Stimulated activated CD4-positive, alpha-beta T cell treated with anti-CD3 and anti-CD28 coated beads, TNF-alpha, amount 100 ng/mL, for 24 hours (primary cell): ENCODE results near the gene MSI2.

Experiments
- DNase-seq, 3 experiments: peaks; one replicate each; pipeline ENCODE4 v3.0.0-alpha.2; 2020; ENCODE audit warnings: low read depth in 3 of 3

MSI2 gene

GRCh38 chr17:57391857-57392471, 135.6 kb downstream of the MSI2 start:
- no peak for DNase-seq

- DNase-seq, result no peak
Measured at GRCh38 chr17:57393368-57393767, 137.0 kb downstream of the MSI2 start.

GRCh38 chr17:57394375-57394774, 138.1 kb downstream of the MSI2 start:
- DNase-seq, result no peak

- no peak for DNase-seq
Measured at GRCh38 chr17:57395721-57396321, 139.5 kb downstream of the MSI2 start.

GRCh38 chr17:57396511-57396921, 140.2 kb downstream of the MSI2 start:
- no peak for DNase-seq

GRCh38 chr17:57397402-57397801, 141.1 kb downstream of the MSI2 start:
- no peak for DNase-seq

GRCh38 chr17:57399690-57400089, 143.4 kb downstream of the MSI2 start:
- DNase-seq, result no peak

- DNase-seq, result no peak
Measured at GRCh38 chr17:57400648-57401047, 144.3 kb downstream of the MSI2 start.

- no peak for DNase-seq
Measured at GRCh38 chr17:57401556-57402488, 145.5 kb downstream of the MSI2 start.

- DNase-seq, result no peak
Measured at GRCh38 chr17:57402681-57403180, 146.4 kb downstream of the MSI2 start.

- DNase-seq, result no peak
Measured at GRCh38 chr17:57403236-57403635, 146.9 kb downstream of the MSI2 start.

- no peak for DNase-seq
Measured at GRCh38 chr17:57404073-57404472, 147.8 kb downstream of the MSI2 start.

- no peak for DNase-seq
Measured at GRCh38 chr17:57404795-57405490, 148.6 kb downstream of the MSI2 start.

GRCh38 chr17:57405491-57406072, 149.3 kb downstream of the MSI2 start:
- DNase-seq, result no peak

- no peak for DNase-seq
Measured at GRCh38 chr17:57406131-57406980, 150.0 kb downstream of the MSI2 start.

- DNase-seq, result no peak
Measured at GRCh38 chr17:57406981-57407286, 150.6 kb downstream of the MSI2 start.

GRCh38 chr17:57407287-57408070, 151.2 kb downstream of the MSI2 start:
- no peak for DNase-seq

- DNase-seq, result peak in 1 of 3 experiments; percentile 8
Measured at GRCh38 chr17:57408071-57408811, 151.9 kb downstream of the MSI2 start.

- no peak for DNase-seq
Measured at GRCh38 chr17:57410169-57410568, 153.8 kb downstream of the MSI2 start.
